AG09309 (cell line): Measurements from ENCODE around the gene EPN3.

Source experiments
- DNase-seq: peaks from one replicate; pipeline ENCODE4 v3.0.0-alpha.2; 2010; ENCODE audit warnings: low read depth
- H3K4me3 ChIP-seq: 2 replicates; pipeline ENCODE4 v1.5.1; 2011; ENCODE audit warnings: mild to moderate bottlenecking, low read depth, low read length, moderate library complexity; ENCODE audit not compliant: control insufficient read depth
- TF ChIP-seq, protein P1 (sequence below): IDR thresholded peaks from 2 replicates; pipeline ENCODE4 v1.5.1; 2011; ENCODE audit warnings: mild to moderate bottlenecking, low read depth, low read length, inconsistent platforms; ENCODE audit not compliant: insufficient read depth, control insufficient read depth; ENCODE audit errors: missing control alignments

EPN3 gene

DNA sequence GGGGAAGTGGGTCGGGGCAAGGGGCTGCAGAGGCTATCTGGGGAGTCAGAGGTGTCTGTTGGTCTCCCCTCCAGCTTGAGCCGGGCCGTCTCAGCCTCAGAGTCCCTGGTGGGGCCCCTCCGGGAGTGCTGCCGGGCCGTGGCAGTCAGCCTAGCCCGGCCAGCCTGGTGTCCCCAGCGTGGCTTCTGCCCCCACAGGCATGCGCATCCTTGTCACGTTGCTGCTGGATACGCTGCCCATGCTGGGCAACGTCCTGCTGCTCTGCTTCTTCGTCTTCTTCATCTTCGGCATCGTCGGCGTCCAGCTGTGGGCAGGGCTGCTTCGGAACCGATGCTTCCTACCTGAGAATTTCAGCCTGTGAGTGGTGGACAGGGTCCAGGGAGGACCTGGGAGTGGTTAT, 39.1 kb downstream of the EPN3 start:
- no peak for DNase-seq
- TF ChIP-seq, protein P1, sequence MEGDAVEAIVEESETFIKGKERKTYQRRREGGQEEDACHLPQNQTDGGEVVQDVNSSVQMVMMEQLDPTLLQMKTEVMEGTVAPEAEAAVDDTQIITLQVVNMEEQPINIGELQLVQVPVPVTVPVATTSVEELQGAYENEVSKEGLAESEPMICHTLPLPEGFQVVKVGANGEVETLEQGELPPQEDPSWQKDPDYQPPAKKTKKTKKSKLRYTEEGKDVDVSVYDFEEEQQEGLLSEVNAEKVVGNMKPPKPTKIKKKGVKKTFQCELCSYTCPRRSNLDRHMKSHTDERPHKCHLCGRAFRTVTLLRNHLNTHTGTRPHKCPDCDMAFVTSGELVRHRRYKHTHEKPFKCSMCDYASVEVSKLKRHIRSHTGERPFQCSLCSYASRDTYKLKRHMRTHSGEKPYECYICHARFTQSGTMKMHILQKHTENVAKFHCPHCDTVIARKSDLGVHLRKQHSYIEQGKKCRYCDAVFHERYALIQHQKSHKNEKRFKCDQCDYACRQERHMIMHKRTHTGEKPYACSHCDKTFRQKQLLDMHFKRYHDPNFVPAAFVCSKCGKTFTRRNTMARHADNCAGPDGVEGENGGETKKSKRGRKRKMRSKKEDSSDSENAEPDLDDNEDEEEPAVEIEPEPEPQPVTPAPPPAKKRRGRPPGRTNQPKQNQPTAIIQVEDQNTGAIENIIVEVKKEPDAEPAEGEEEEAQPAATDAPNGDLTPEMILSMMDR, result no peak
- no peak overlapping the region for H3K4me3 ChIP-seq

DNA sequence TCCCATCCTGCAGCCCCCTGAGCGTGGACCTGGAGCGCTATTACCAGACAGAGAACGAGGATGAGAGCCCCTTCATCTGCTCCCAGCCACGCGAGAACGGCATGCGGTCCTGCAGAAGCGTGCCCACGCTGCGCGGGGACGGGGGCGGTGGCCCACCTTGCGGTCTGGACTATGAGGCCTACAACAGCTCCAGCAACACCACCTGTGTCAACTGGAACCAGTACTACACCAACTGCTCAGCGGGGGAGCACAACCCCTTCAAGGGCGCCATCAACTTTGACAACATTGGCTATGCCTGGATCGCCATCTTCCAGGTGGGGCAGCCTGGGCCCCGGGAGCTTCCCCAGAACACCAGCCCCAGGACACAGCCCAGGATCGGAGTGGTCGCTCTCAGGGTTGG, 40.0 kb downstream of the EPN3 start:
- H3K4me3 ChIP-seq, result no peak overlapping the region
- DNase-seq, result no peak
- TF ChIP-seq, protein P1, result no peak

DNA sequence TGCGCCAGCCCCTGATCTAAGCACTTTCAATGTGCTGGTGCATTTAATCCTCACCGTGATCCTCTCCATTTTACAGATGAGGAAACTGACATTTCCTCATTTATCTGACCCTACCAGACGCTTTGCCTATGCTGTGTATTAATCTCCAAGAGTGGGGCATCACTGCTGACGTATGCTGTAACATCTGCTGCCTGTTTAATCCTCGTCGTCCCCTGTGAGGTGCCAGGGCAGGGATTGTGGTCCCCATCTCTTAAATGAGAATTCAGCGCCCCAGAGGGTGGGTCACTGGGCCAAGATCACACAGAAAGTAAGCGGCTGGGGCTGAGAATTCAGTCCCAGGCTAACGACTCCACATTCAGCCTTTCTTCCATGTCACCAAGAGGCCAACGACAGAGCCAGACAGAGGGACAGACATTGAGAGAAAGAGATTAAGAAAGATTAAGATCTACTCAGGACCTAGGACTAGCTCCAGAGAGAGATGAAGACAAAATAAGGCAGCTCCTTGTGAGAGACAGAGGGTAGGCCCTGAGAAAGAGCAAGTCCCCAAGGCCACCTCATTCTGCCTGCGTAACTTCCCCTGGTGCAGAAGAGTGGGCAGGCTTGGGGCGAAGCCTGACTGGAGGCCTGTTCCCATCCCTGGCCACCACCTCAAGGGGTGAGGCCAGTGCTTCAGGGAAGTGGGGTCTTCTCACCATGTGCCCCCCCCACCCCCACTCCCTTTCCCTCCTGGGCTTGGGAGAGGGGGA, 41.5 kb downstream of the EPN3 start:
- no peak overlapping the region for H3K4me3 ChIP-seq
- TF ChIP-seq, protein P1, result no peak

DNA sequence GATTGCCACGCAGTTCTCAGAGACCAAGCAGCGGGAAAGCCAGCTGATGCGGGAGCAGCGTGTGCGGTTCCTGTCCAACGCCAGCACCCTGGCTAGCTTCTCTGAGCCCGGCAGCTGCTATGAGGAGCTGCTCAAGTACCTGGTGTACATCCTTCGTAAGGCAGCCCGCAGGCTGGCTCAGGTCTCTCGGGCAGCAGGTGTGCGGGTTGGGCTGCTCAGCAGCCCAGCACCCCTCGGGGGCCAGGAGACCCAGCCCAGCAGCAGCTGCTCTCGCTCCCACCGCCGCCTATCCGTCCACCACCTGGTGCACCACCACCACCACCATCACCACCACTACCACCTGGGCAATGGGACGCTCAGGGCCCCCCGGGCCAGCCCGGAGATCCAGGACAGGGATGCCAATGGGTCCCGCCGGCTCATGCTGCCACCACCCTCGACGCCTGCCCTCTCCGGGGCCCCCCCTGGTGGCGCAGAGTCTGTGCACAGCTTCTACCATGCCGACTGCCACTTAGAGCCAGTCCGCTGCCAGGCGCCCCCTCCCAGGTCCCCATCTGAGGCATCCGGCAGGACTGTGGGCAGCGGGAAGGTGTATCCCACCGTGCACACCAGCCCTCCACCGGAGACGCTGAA, 43.2 kb downstream of the EPN3 start:
- TF ChIP-seq, protein P1, result peak; percentile 3
- DNase-seq, result no peak
- no peak overlapping the region for H3K4me3 ChIP-seq

More for the DNA sequence above, 41.5 kb downstream of the EPN3 start:
- DNase-seq, result no peak

DNA sequence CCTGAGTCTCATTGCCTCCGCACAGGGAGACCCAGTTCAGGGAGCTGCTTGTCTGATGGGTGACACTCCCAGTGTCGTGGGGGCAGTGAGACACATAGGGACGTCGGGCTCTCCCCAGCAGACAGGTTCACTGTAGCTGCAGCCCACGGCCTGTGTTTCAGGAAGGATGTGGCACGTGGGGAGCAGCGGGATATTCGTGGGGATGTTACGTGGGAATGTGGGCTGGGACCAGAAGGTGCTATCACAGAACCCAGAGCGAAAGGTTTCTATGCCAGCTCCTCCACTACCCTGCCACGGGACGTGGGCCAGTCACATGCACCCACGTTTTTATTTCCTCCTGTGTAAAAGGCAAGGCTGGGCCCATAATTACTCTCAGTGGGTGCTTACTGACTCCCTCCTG, 44.3 kb downstream of the EPN3 start:
- no peak overlapping the region for H3K4me3 ChIP-seq
- TF ChIP-seq, protein P1, result no peak
- DNase-seq, result no peak

DNA sequence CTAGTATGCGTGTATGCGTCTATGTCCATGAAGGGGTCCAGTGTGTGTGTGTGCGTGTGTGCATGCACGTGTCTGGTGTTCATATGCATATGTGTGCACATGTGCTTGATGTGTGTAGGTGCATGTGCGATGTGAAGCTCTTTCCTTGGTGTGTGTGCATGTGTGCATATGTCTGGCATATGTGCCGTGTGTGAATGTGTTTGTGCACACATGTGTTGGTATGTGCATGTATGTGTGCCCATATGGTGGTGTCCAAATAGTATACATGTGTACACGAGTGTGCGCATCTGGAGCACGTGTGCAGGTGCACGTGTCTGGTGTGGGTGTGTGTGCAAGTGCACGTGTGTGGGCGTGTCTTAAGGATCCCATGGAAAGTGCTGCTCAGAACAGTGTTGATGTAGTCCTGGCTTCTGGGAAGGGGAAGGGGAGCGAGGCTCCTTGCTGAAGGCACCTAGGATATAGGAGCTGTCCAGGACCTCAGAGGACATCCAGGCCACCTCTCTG, 45.0 kb downstream of the EPN3 start:
- TF ChIP-seq, protein P1, result no peak
- no peak for DNase-seq
- H3K4me3 ChIP-seq, result no peak overlapping the region
